ENCODE data around the gene NPBWR2.

NPBWR2 gene

GRCh38 chr20:64099880-64100565, 7.3 kb downstream of the NPBWR2 start:
- DNase-seq (ENCODE audit: low read depth): no peak
- TF ChIP-seq CTCF (IDR thresholded peaks at IDR 0.05; ENCODE audit: low read depth, low read length, missing control alignments): no peak
- H3K4me3 ChIP-seq (ENCODE audit: low read depth, low read length): no peak overlapping the region

- DNase-seq (ENCODE audit: low read depth): no peak
- TF ChIP-seq CTCF (IDR thresholded peaks at IDR 0.05; ENCODE audit: low read depth, low read length, missing control alignments): no peak
- H3K4me3 ChIP-seq (ENCODE audit: low read depth, low read length): no peak overlapping the region
These were observed 8.1 kb downstream of the NPBWR2 start for GRCh38 chr20:64099086-64099786.

GRCh38 chr20:64098471-64099013, 8.8 kb downstream of the NPBWR2 start:
- DNase-seq (ENCODE audit: low read depth): no peak

GRCh38 chr20:64096535-64096934, 10.8 kb downstream of the NPBWR2 start:
- no peak for DNase-seq (ENCODE audit: low read depth)
- H3K4me3 ChIP-seq (ENCODE audit: low read depth, low read length): no peak overlapping the region
- TF ChIP-seq CTCF (IDR thresholded peaks at IDR 0.05; ENCODE audit: low read depth, low read length, missing control alignments): no peak

More at GRCh38 chr20:64098471-64099013, 8.8 kb downstream of the NPBWR2 start:
- H3K4me3 ChIP-seq (ENCODE audit: low read depth, low read length): no peak overlapping the region
- no peak for TF ChIP-seq CTCF (IDR thresholded peaks at IDR 0.05; ENCODE audit: low read depth, low read length, missing control alignments)

- H3K4me3 ChIP-seq (ENCODE audit: low read depth, low read length): no peak overlapping the region
- no peak for DNase-seq (ENCODE audit: low read depth)
- no peak for TF ChIP-seq CTCF (IDR thresholded peaks at IDR 0.05; ENCODE audit: low read depth, low read length, missing control alignments)
These were observed 11.4 kb downstream of the NPBWR2 start for GRCh38 chr20:64095927-64096326.

GRCh38 chr20:64095455-64095854, 11.9 kb downstream of the NPBWR2 start:
- DNase-seq (ENCODE audit: low read depth): no peak
- no peak for TF ChIP-seq CTCF (IDR thresholded peaks at IDR 0.05; ENCODE audit: low read depth, low read length, missing control alignments)
- H3K4me3 ChIP-seq (ENCODE audit: low read depth, low read length): no peak overlapping the region

Measured in GM12864 (cell line).